ENCODE results near the gene ANKRD11. TPM values are rescaled to one million over a fixed set of nuclear protein-coding genes. Genes with fewer than 3 reads are reported as not detected.

ANKRD11 gene
- total RNA-seq, 2 experiments from 2014 or later = 199 to 208 TPM

- H3K27ac Mint-ChIP-seq = peak overlapping the region; percentile 77
- CTCF ChIA-PET = interaction anchor here (0.9 to 1.4 kb wide), 2 partner anchors 41 to 74 kb away, joined by 3 read pairs; no protein-coding TSS in a partner anchor
- no peak overlapping the region for H3K4me3 Mint-ChIP-seq
- H3K9me3 Mint-ChIP-seq = no peaks in the 10 kb centered on the region
- no peak for DNase-seq
- peaks cover 18% of the 10 kb centered on the region for H3K36me3 Mint-ChIP-seq (ENCODE audit: low read depth)
- POLR2A ChIA-PET = interaction anchor here (0.5 to 1.7 kb wide), 5 partner anchors 11 to 132 kb away, joined by 3 to 6 read pairs (median 4); no protein-coding TSS in a partner anchor
- H3K4me1 Mint-ChIP-seq = peaks cover 74% of the 10 kb centered on the region
- no peaks in the 10 kb centered on the region for H3K27me3 Mint-ChIP-seq
Observed at GRCh38 chr16:89411335-89411850, 79.0 kb downstream of the ANKRD11 start.

GRCh38 chr16:89410794-89411309, 79.5 kb downstream of the ANKRD11 start:
- Mint-ChIP-seq H3K27ac (peak overlapping the region; percentile 77), H3K4me3 (no peak overlapping the region), H3K4me1 (peaks cover 76% of the 10 kb centered on the region), H3K9me3 (no peaks in the 10 kb centered on the region), H3K27me3 (no peaks in the 10 kb centered on the region), H3K36me3 (ENCODE audit: low read depth) (peaks cover 16% of the 10 kb centered on the region)
- POLR2A ChIA-PET = interaction anchor here (0.5 to 1.7 kb wide), 6 partner anchors 9 to 132 kb away, joined by 3 to 9 read pairs (median 4); no protein-coding TSS in a partner anchor
- CTCF ChIA-PET = interaction anchor here (0.9 to 1.4 kb wide), 2 partner anchors 41 to 74 kb away, joined by 3 read pairs; no protein-coding TSS in a partner anchor
- peak; percentile 29 for DNase-seq

GRCh38 chr16:89410322-89410721, 80.0 kb downstream of the ANKRD11 start:
- POLR2A ChIA-PET = interaction anchor here (1.3 to 1.7 kb wide), 5 partner anchors 9 to 94 kb away, joined by 3 to 9 read pairs (median 4); no protein-coding TSS in a partner anchor
- no peaks in the 10 kb centered on the region for H3K9me3 Mint-ChIP-seq
- H3K27me3 Mint-ChIP-seq = no peaks in the 10 kb centered on the region
- peaks cover 78% of the 10 kb centered on the region for H3K4me1 Mint-ChIP-seq
- DNase-seq = no peak
- H3K27ac Mint-ChIP-seq = peak overlapping the region; percentile 68
- H3K4me3 Mint-ChIP-seq = no peak overlapping the region
- CTCF ChIA-PET = interaction anchor here (1.1 to 1.4 kb wide), 2 partner anchors 10 to 75 kb away, joined by 3 read pairs; no protein-coding TSS in a partner anchor
- peaks cover 14% of the 10 kb centered on the region for H3K36me3 Mint-ChIP-seq (ENCODE audit: low read depth)

- H3K27ac Mint-ChIP-seq = peak overlapping the region; percentile 84
- H3K4me3 Mint-ChIP-seq = no peak overlapping the region
- CTCF ChIA-PET = interaction anchor here (0.7 to 1.3 kb wide), 4 partner anchors 11 to 121 kb away, joined by 3 to 4 read pairs (median 3); no protein-coding TSS in a partner anchor
- H3K4me1 Mint-ChIP-seq = peaks cover 81% of the 10 kb centered on the region
- H3K9me3 Mint-ChIP-seq = no peaks in the 10 kb centered on the region
- H3K27me3 Mint-ChIP-seq = no peaks in the 10 kb centered on the region
- peak; percentile 72 for DNase-seq
- H3K36me3 Mint-ChIP-seq (ENCODE audit: low read depth) = peaks cover 10% of the 10 kb centered on the region
- POLR2A ChIA-PET = interaction anchor here (0.8 to 1.4 kb wide), 7 partner anchors 14 to 98 kb away, joined by 3 to 7 read pairs (median 4); partner anchors contain the start of gene SPG7
Observed at GRCh38 chr16:89409161-89409711, 81.1 kb downstream of the ANKRD11 start.

- ChIA-PET CTCF (interaction anchor here (0.7 to 1.3 kb wide), 3 partner anchors 38 to 101 kb away, joined by 3 to 4 read pairs (median 3); no protein-coding TSS in a partner anchor), POLR2A (interaction anchor here (0.9 to 1.6 kb wide), 6 partner anchors 15 to 99 kb away, joined by 3 to 7 read pairs (median 4); partner anchors contain the start of gene SPG7)
- Mint-ChIP-seq H3K27ac (peak overlapping the region; percentile 84), H3K4me3 (no peak overlapping the region), H3K27me3 (no peaks in the 10 kb centered on the region), H3K36me3 (ENCODE audit: low read depth) (peaks cover 10% of the 10 kb centered on the region), H3K9me3 (no peaks in the 10 kb centered on the region), H3K4me1 (peaks cover 85% of the 10 kb centered on the region)
- no peak for DNase-seq
Observed at GRCh38 chr16:89408315-89408714, 82.0 kb downstream of the ANKRD11 start.

GRCh38 chr16:89407925-89408300, 82.4 kb downstream of the ANKRD11 start:
- H3K9me3 Mint-ChIP-seq = no peaks in the 10 kb centered on the region
- peaks cover 86% of the 10 kb centered on the region for H3K4me1 Mint-ChIP-seq
- H3K36me3 Mint-ChIP-seq (ENCODE audit: low read depth) = peaks cover 14% of the 10 kb centered on the region
- H3K27ac Mint-ChIP-seq = peak overlapping the region; percentile 84
- no peaks in the 10 kb centered on the region for H3K27me3 Mint-ChIP-seq
- no peak for DNase-seq
- no peak overlapping the region for H3K4me3 Mint-ChIP-seq
- ChIA-PET POLR2A (interaction anchor here (1.0 to 1.6 kb wide), 2 partner anchors 28 to 45 kb away, joined by 4 to 5 read pairs; no protein-coding TSS in a partner anchor), CTCF (interaction anchor here (0.9 to 1.1 kb wide), 2 partner anchors 12 to 81 kb away, joined by 3 to 7 read pairs; no protein-coding TSS in a partner anchor)

GRCh38 chr16:89407282-89407924, 83.0 kb downstream of the ANKRD11 start:
- ChIA-PET CTCF (interaction anchor here (0.9 to 1.1 kb wide), 2 partner anchors 11 to 81 kb away, joined by 3 to 7 read pairs; no protein-coding TSS in a partner anchor), POLR2A (interaction anchor here (1.6 kb wide), 1 partner anchor 29 kb away, joined by 5 read pairs; no protein-coding TSS in a partner anchor)
- DNase-seq = peak; percentile 53
- no peaks in the 10 kb centered on the region for H3K27me3 Mint-ChIP-seq
- peaks cover 14% of the 10 kb centered on the region for H3K36me3 Mint-ChIP-seq (ENCODE audit: low read depth)
- peaks cover 83% of the 10 kb centered on the region for H3K4me1 Mint-ChIP-seq
- H3K9me3 Mint-ChIP-seq = no peaks in the 10 kb centered on the region
- H3K4me3 Mint-ChIP-seq = peak overlapping the region; percentile 41
- peak overlapping the region; percentile 84 for H3K27ac Mint-ChIP-seq

GRCh38 chr16:89406277-89406888, 84.0 kb downstream of the ANKRD11 start:
- ChIA-PET CTCF (no interaction called here), POLR2A (interaction anchor here (0.8 kb wide), 1 partner anchor 14 kb away, joined by 3 read pairs; no protein-coding TSS in a partner anchor)
- Mint-ChIP-seq H3K4me1 (peaks cover 83% of the 10 kb centered on the region), H3K27ac (peak overlapping the region; percentile 84), H3K4me3 (no peak overlapping the region), H3K36me3 (ENCODE audit: low read depth) (peaks cover 15% of the 10 kb centered on the region), H3K9me3 (no peaks in the 10 kb centered on the region), H3K27me3 (no peaks in the 10 kb centered on the region)
- no peak for DNase-seq

- H3K4me1 Mint-ChIP-seq = peaks cover 69% of the 10 kb centered on the region
- ChIA-PET CTCF (no interaction called here), POLR2A (no interaction called here)
- H3K27me3 Mint-ChIP-seq = no peaks in the 10 kb centered on the region
- H3K27ac Mint-ChIP-seq = peak overlapping the region; percentile 26
- H3K36me3 Mint-ChIP-seq (ENCODE audit: low read depth) = peaks cover 12% of the 10 kb centered on the region
- no peak overlapping the region for H3K4me3 Mint-ChIP-seq
- H3K9me3 Mint-ChIP-seq = no peaks in the 10 kb centered on the region
- no peak for DNase-seq
Observed at GRCh38 chr16:89404561-89404960, 85.8 kb downstream of the ANKRD11 start.

GRCh38 chr16:89402962-89403361, 87.4 kb downstream of the ANKRD11 start:
- H3K36me3 Mint-ChIP-seq (ENCODE audit: low read depth) = peaks cover 21% of the 10 kb centered on the region
- no peaks in the 10 kb centered on the region for H3K9me3 Mint-ChIP-seq
- ChIA-PET POLR2A (no interaction called here), CTCF (no interaction called here)
- peaks cover 62% of the 10 kb centered on the region for H3K4me1 Mint-ChIP-seq
- H3K27me3 Mint-ChIP-seq = no peaks in the 10 kb centered on the region
- H3K27ac Mint-ChIP-seq = peak overlapping the region; percentile 68
- no peak for DNase-seq
- H3K4me3 Mint-ChIP-seq = no peak overlapping the region

GRCh38 chr16:89401641-89402445, 88.5 kb downstream of the ANKRD11 start:
- CTCF ChIA-PET = no interaction called here
- peaks cover 19% of the 10 kb centered on the region for H3K36me3 Mint-ChIP-seq (ENCODE audit: low read depth)

GRCh38 chr16:89401205-89401604, 89.2 kb downstream of the ANKRD11 start:
- no peak for DNase-seq
- no peaks in the 10 kb centered on the region for H3K9me3 Mint-ChIP-seq
- ChIA-PET POLR2A (no interaction called here), CTCF (no interaction called here)
- no peak overlapping the region for H3K4me3 Mint-ChIP-seq
- no peaks in the 10 kb centered on the region for H3K27me3 Mint-ChIP-seq
- H3K36me3 Mint-ChIP-seq (ENCODE audit: low read depth) = peaks cover 19% of the 10 kb centered on the region
- peak overlapping the region; percentile 65 for H3K27ac Mint-ChIP-seq
- H3K4me1 Mint-ChIP-seq = peaks cover 44% of the 10 kb centered on the region

More at GRCh38 chr16:89401641-89402445, 88.5 kb downstream of the ANKRD11 start:
- Mint-ChIP-seq H3K27me3 (no peaks in the 10 kb centered on the region), H3K9me3 (no peaks in the 10 kb centered on the region), H3K27ac (peak overlapping the region; percentile 65), H3K4me1 (peaks cover 50% of the 10 kb centered on the region), H3K4me3 (no peak overlapping the region)
- DNase-seq = no peak
- POLR2A ChIA-PET = no interaction called here

Measured in activated CD4-positive, alpha-beta memory T cell treated with anti-CD3 and anti-CD28 coated beads, Interleukin-2, amount 10 ng/mL, durations not matched to agents 7 days and 5 days (primary cell).